ENCODE data around the gene DTNBP1.

- TF ChIP-seq CTCF (IDR thresholded peaks at IDR 0.05) = no peak
- no peak for TF ChIP-seq POLR2A (IDR thresholded peaks at IDR 0.05)
- TF ChIP-seq POLR2AphosphoS5 (IDR thresholded peaks at IDR 0.05) = no peak
Observed at GRCh38 chr6:15506066-15506465, 156.8 kb downstream of the DTNBP1 start.

Measured in prostate gland (tissue), 2 donors.